GM12891 (cell line): Measurements from ENCODE around the gene TMC1.
"Not testable (repeated sequence)": the region's sequence is repeated elsewhere in the genome, so short reads cannot be mapped to it uniquely, and the experiment has no call there.

Experiments used
- DNase-seq: peaks from one replicate; pipeline ENCODE4 v3.0.0; 2011; ENCODE audit warnings: low spot score; ENCODE audit not compliant: insufficient read length
- FAIRE-seq: peaks from 2 replicates; lab custom pipeline; 2011; peaks lifted over from hg19 to GRCh38; lab: Jason Lieb, UNC
- PAX5 ChIP-seq: IDR thresholded peaks from 2 replicates; pipeline ENCODE4 v1.6.1; 2011; ENCODE audit warnings: low read length, moderate library complexity, mild to moderate bottlenecking; ENCODE audit not compliant: insufficient read depth, severe bottlenecking
- POLR2A ChIP-seq: IDR thresholded peaks from 2 replicates; pipeline ENCODE4 v1.6.1; 2011; ENCODE audit warnings: low read depth, low read length, control low read depth
- POLR2AphosphoS5 ChIP-seq: IDR thresholded peaks from 2 replicates; pipeline ENCODE4 v1.6.1; 2011; ENCODE audit warnings: low read depth, low read length, control low read depth
- POU2F2 ChIP-seq: IDR thresholded peaks from 2 replicates; pipeline ENCODE4 v1.6.1; 2011; ENCODE audit warnings: low read depth, mild to moderate bottlenecking, control low read depth, low read length, moderate library complexity
- SPI1 ChIP-seq: IDR thresholded peaks from 2 replicates; pipeline ENCODE4 v1.6.1; 2011; ENCODE audit warnings: low read depth, low read length, control low read depth
- TAF1 ChIP-seq: IDR thresholded peaks from 2 replicates; pipeline ENCODE4 v1.6.1; 2011; ENCODE audit warnings: low read depth, low read length, control low read depth

The TMC1 gene

DNA sequence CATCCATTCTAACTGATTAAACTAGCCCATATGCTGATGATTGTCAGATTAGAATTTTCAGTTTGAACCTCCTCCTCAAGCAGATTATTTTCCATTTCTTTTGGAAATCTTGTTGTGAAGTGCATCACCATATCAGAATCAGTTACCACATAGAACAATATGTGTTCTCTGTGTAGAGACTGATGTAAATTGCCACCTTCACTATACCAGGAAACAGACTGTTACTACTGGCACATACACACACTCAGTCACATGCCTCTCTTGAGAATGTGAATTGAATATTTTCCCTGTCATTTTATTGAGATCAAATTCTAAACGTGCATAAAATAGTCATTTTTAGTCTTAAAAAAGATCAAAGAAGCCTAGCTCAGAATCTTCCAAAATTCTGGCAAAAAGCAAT is 270.0 kb downstream of the TMC1 start:
- DNase-seq (no peak), FAIRE-seq (no peak)
- TF ChIP-seq POLR2AphosphoS5, result no peak
- TF ChIP-seq TAF1, result no peak
- TF ChIP-seq POU2F2, result no peak
- no peak for TF ChIP-seq PAX5
- no peak for TF ChIP-seq SPI1
- TF ChIP-seq POLR2A, result no peak

DNA sequence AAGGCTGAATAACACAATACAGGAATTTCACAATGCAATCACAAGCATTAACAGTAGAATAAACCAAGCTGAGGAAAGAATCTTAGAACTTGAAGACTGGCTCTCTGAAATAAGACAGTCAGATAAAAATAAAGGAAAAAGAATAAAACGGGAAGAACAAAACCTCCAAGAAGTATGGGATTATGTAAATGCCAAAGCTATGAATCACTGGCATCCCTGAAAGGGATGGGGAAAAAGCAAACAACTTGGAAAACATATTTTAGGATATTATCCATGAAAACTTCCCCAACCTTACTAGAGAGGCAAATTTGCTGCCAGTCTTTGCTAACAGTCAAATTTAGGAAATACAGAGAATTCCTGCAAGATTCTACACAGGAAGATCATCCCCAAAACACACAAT is 273.5 kb downstream of the TMC1 start:
- DNase-seq (no peak), FAIRE-seq (no peak)
- TF ChIP-seq PAX5 (no peak), POLR2AphosphoS5 (no peak)

DNA sequence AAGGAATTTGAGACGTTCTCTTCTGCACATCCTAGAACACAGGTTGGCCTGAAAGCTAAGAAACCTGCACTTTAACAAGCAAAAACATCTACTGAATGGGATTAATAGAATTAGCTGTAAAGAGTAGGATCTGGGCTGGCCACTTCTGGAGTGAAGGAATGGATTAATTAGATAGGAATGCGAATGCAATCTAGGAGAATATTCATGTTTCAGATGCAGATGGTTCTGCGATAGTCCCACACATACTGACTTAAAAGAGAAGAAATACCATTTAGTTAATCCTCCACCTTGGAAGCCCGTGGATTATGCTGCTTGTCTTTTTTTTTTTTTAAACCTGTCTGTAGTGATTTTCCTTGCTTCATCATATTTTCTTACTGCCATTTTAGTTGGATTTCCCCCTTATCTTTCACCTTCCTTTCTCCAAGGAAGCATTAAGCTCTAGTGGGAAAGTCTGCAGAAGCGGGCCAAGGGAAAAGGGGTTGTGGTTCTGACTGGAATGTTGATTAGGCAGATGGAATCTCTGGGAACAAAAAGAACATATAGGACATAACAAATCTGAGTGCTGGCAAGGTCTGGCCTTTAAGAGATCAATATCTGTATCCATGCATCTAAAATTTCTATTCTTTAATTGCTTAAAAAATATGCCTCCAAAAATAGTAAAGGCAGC is 279.1 kb downstream of the TMC1 start:
- DNase-seq, result no peak
- no peak for FAIRE-seq
- no peak for TF ChIP-seq POLR2A
- no peak for TF ChIP-seq SPI1
- no peak for TF ChIP-seq POU2F2
- no peak for TF ChIP-seq POLR2AphosphoS5
- no peak for TF ChIP-seq TAF1
- no peak for TF ChIP-seq PAX5

DNA sequence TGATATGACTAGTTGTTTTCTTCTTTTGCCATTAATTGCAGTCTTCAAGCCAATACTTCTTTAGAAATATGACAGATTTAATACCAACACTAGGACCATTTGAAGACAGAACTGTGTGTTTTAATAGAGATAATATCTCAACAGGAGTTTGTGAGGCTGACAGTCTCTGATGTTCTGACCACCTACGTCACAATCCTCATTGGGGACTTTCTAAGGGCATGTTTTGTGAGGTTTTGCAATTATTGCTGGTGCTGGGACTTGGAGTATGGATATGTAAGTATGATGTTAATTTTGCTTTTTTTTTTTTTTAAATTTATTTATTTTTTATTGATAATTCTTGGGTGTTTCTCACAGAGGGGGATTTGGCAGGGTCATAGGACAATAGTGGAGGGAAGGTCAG is 283.8 kb downstream of the TMC1 start:
- TF ChIP-seq PAX5 (no peak), POLR2A (no peak), POU2F2 (no peak), SPI1 (no peak), POLR2AphosphoS5 (no peak), TAF1 (no peak)
- FAIRE-seq (no peak), DNase-seq (no peak)

DNA sequence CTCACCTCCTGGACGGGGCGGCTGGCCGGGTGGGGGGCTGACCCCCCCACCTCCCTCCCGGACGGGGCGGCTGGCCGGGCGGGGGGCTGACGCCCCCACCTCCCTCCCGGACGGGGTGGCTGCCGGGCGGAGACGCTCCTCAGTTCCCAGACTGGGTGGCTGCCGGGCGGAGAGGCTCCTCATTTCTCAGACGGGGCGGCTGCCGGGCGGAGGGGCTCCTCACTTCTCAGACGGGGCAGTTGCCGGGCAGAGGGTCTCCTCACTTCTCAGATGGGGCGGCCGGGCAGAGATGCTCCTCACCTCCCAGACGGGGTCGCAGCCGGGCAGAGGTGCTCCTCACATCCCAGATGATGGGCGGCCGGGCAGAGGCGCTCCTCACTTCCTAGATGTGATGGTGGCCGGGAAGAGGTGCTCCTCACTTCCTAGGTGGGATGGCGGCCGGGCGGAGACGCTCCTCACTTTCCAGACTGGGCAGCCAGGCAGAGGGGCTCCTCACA is 285.0 kb downstream of the TMC1 start:
- FAIRE-seq, result not testable (repeated sequence)

DNA sequence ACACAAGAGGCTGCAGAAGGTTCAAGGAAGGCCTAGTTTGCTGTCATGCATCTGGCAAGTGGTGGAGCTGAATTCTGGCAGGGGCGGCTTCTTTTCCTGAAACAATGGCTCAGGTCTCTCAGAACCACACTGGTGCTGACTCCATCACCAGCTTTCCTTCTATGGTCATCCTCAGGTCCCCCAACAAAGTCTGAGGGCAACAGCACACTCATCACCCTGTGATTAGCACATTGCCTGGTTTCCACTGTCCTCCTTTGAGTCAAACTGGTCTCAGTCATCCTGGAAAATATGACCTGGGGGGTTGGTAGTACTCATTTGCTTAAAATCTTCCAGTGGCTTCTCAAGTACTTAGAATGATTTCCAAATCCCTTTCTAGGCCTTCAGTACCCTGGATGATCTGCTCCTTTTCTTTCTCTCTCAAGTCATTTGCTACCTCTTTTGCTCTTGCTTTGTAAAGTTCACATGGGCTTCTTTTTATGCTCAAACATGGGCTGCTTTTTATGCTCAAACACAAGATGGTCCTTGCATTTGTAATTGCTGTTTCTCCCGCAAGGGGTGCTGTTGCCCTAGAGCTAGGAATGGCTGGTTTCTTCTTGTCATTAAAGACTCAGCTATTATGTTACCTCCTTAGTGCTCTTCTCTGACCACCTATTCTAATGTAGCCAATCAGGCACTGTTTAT is 286.5 kb downstream of the TMC1 start:
- FAIRE-seq (no peak), DNase-seq (no peak)
- TF ChIP-seq POU2F2 (no peak), POLR2AphosphoS5 (no peak), TAF1 (no peak), PAX5 (no peak), SPI1 (no peak), POLR2A (no peak)

More for the DNA sequence above, 285.0 kb downstream of the TMC1 start:
- not testable (repeated sequence) for DNase-seq

DNA sequence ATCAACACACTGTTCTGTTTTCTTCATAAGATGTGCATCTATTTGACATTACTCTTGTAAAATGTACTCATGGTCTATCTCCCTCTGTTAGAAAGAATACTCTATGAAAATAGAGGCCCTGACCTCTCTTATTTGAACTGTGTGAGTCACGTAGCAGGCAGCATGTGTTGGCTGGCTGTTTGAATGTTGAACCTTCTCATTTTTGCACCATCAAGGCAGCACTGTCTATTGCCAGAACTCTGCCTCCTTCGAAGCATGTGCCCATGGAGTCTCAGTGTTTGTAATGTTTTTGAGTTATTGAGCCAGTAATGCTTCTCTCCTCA is 287.0 kb downstream of the TMC1 start:
- TF ChIP-seq PAX5 (no peak), POU2F2 (no peak), POLR2A (no peak), SPI1 (no peak), TAF1 (no peak), POLR2AphosphoS5 (no peak)
- FAIRE-seq, result no peak
- DNase-seq, result no peak

DNA sequence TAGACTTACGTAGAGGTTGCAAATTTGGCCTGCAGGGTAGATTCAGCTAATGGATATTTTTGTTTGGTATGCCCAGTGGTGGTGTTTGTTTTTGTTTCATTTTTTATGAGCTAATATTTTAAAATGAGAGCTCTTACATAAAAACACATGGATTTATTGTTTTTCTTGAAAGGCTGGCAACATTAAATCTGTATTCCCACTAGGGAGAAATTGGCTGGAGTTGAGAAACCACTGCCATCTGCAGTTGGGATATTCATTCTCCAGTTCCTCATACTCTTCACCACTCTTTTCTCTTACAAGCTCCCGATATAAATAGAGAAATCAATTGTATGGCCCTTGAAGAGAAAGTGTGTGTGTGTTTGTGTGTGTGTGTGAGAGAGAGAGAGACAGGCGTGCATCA is 288.2 kb downstream of the TMC1 start:
- FAIRE-seq, result no peak
- no peak for DNase-seq
- TF ChIP-seq POLR2A, result no peak
- TF ChIP-seq SPI1, result no peak
- TF ChIP-seq TAF1, result no peak
- no peak for TF ChIP-seq POU2F2
- TF ChIP-seq PAX5, result no peak
- no peak for TF ChIP-seq POLR2AphosphoS5

DNA sequence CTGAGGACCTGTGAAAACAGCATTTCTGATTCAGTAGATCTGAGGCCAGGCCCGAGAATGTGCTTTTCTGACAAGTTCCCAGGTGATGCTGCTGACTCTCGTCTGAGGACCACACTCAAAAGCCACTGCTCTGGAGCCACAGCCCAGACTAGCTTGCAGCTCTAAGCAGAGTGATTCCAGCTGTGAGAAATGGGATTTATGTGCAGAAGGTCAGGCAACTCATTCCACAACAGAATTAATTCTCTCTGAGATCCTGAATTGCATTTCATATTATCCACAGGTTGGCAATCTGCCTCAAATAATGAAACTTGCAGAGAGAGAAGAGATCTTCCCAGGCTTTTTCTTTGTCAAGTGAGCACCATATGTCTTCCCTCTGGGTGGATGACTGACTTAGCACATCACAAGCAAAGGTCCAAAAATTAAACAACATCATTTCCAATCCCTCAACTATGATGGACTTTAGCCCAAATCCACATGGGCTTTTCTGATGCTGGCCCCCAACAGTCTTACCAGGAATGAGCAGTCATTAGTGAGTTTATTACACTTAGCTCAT is 291.2 kb downstream of the TMC1 start:
- no peak for TF ChIP-seq TAF1
- TF ChIP-seq POLR2A, result no peak
- TF ChIP-seq SPI1, result no peak
- TF ChIP-seq POLR2AphosphoS5, result no peak
- TF ChIP-seq PAX5, result no peak
- no peak for TF ChIP-seq POU2F2
- DNase-seq (no peak), FAIRE-seq (no peak)

DNA sequence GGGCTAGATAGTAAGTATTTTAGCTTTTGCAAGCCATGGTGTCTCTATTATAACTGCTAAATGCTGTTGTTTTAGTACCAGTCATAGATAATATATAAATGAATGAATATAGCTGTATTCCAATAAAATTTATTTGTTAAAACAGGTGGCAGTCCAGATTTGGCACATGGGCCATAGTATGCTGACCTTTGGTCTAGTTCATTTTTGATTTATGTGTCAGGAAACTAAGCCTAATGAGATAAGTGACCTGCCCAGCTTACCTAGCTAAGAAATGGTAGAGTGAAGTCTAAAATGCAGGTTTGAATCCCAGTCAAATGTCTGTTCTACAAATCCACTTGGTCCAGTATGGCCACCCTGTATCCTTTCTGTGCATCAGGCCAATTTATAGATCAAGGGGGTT is 292.1 kb downstream of the TMC1 start:
- DNase-seq, result no peak
- FAIRE-seq, result no peak
- TF ChIP-seq SPI1 (no peak), POLR2AphosphoS5 (no peak), PAX5 (no peak), TAF1 (no peak), POLR2A (no peak), POU2F2 (no peak)
